Motor neuron (in vitro differentiated cells): ENCODE measurements around the gene ST7L. TPM values are rescaled to one million over a fixed set of nuclear protein-coding genes. Genes with fewer than 3 reads are reported as not detected.

ENCODE experiments used
- ATAC-seq, 8 experiments: fragments of 200-7000 bp; cut with Tn5 transposase; replicated peaks in 6 of 8; 2 replicates each; pipeline ENCODE4 v1.8.0; 2021; ENCODE audit warnings: mild to moderate bottlenecking in 8 of 8, moderate library complexity in 8 of 8
- H3K27ac ChIP-seq, 2 donors: fragments of 250-450 bp; sonication (Bioruptor Pico); 2 replicates each; pipeline ENCODE4 v1.9.0; 2021; ENCODE audit warnings: antibody characterized with exemption in 2 of 2, mild to moderate bottlenecking in 2 of 2, moderate library complexity in 1 of 2
- H3K4me1 ChIP-seq, 2 donors: fragments of 250-450 bp; sonication (Bioruptor Pico); replicated peaks in 1 of 2; 2 replicates each; pipeline ENCODE4 v1.6.1; 2021; ENCODE audit warnings: antibody characterized with exemption in 2 of 2, mild to moderate bottlenecking in 2 of 2, moderate library complexity in 1 of 2
- H3K4me3 ChIP-seq, 5 donors: fragments of 250-450 bp; sonication (Bioruptor Pico); 2 replicates each; pipeline ENCODE4 v1.9.0; 2021; ENCODE audit warnings: antibody characterized with exemption in 5 of 5, mild to moderate bottlenecking in 5 of 5, moderate library complexity in 4 of 5
- WGBS, 10 experiments: fragments of 450-650 bp; shearing (Covaris generic); methylation state at CpG; one replicate each; pipeline ENCODE4 v1.0.0; 2022; 5-methylcytosine and 5-hydroxymethylcytosine counted together
- in situ Hi-C, 9 experiments: fragments of 400-800 bp; cut with MboI; loops; one replicate each; pipeline ENCODE4 v1.15.0; 2021; ENCODE audit warnings: low sequenced_read_pairs in 9 of 9, low pct_unique_long_range_greater_than_20kb in 2 of 9; ENCODE audit not compliant: unreplicated experiment in 9 of 9
- total RNA-seq, 8 experiments: library from RNA; unstranded; fragments of 300-600 nt; gene quantifications; 2 replicates each; pipeline versions ENCODE4 v1.2.3 to v1.2.4, GENCODE V29; 2022

ST7L gene
- total RNA-seq, 8 experiments from 2014 or later = 19.9 to 31.3 (median 28.2) TPM

DNA sequence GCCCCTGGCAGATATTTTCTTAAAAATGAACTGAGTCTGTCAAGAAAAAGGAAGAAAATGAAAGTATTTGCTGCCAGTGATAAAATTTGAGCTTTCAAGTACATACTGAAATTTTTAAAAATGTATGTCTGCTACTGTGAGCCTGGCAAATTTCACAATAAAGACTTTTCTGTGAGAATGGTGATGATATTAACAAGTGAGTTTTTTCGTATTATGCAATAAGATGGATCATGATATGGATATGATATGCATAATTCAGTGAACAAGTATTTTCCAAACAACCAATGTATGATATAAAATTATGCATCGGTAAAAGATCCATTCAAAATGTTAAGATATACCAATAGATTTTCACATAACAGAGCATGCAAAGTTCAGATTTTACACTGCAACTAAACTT is 15.9 kb downstream of the ST7L start:
- ATAC-seq = no peak
- H3K4me3 ChIP-seq = no peak overlapping the region
- in situ Hi-C loops = loop anchor here in 2 of 9 experiments (25.0 kb wide), 2 partner anchors 91 to 216 kb away; partner anchors contain the start of genes CTTNBP2NL (in 1 of the 2) and WNT2B (in 1 of the 2)
- H3K4me1 ChIP-seq = no peaks in the 10 kb centered on the region
- 67 to 100% (median 96%) methylated on average over 1 to 2 of the region's 2 CpGs for WGBS, 10 experiments
- no peak overlapping the region for H3K27ac ChIP-seq

DNA sequence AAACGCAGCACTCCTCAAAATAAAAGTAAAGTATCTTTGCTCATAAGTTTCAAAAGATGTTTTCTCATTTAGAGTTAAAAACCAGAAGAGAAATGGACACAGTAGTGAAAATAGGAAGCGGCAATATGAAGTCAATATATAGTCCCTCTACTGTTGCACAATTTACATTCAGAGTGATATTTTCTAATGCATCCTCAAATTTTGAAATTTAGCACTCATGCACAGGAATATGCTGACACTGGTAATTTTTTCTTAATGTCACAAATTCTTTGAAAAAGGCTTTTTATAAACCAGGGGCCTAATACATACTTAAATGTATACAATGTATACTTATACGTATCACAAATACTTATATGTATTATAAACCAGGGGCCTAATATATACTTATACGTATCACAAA is 19.5 kb downstream of the ST7L start:
- Histone ChIP-seq H3K4me1 (no peaks in the 10 kb centered on the region), H3K4me3 (no peak overlapping the region), H3K27ac (no peak overlapping the region)
- 83 to 100% (median 98%) methylated on average over 1 to 4 of the region's 4 CpGs for WGBS, 10 experiments
- in situ Hi-C loops = no loop called here
- ATAC-seq = no peak

- Histone ChIP-seq H3K4me1 (no peaks in the 10 kb centered on the region), H3K27ac (no peak overlapping the region), H3K4me3 (no peak overlapping the region)
- in situ Hi-C loops = no loop called here
- WGBS, 10 experiments = 23 to 100% (median 78%) methylated on average over 1 to 3 of the region's 3 CpGs
- peak in 3 of 8 experiments; percentile 20 to 73 (median 53) for ATAC-seq
Measured at GRCh38 chr1:112594208-112594876, 24.6 kb downstream of the ST7L start.

DNA sequence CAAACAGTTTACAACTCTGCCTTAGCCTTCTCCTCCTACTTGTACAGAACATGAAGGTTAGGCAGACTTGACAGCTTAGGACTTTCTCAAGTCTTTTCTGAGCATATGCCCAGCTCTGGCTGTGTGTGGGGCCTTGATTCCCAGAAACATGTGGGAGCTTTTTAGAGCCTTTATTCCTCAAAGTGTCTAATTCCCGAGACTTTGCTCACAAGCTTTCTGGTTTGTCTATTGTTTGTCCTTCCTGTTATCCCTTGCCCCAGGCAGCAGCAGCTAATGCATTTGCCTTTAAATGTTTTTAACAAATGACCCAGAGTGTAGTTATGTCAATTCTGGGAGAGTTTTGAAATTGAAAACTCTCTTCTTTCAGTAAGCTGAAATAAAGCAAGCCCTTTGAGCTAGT is 29.2 kb downstream of the ST7L start:
- WGBS, 10 experiments = 80 to 100% (median 91%) methylated on average over 1 of the region's 1 CpG; no CpG with 5 or more reads in 3 of the 10 experiments
- in situ Hi-C loops = no loop called here
- Histone ChIP-seq H3K4me3 (no peak overlapping the region), H3K4me1 (no peaks in the 10 kb centered on the region), H3K27ac (no peak overlapping the region)
- no peak for ATAC-seq

GRCh38 chr1:112583366-112583765 is 35.6 kb downstream of the ST7L start:
- no peak overlapping the region for H3K27ac ChIP-seq
- peak in 2 of 8 experiments; percentile 78 to 83 for ATAC-seq
- H3K4me1 ChIP-seq = no peaks in the 10 kb centered on the region
- in situ Hi-C loops = no loop called here
- H3K4me3 ChIP-seq = no peak overlapping the region

DNA sequence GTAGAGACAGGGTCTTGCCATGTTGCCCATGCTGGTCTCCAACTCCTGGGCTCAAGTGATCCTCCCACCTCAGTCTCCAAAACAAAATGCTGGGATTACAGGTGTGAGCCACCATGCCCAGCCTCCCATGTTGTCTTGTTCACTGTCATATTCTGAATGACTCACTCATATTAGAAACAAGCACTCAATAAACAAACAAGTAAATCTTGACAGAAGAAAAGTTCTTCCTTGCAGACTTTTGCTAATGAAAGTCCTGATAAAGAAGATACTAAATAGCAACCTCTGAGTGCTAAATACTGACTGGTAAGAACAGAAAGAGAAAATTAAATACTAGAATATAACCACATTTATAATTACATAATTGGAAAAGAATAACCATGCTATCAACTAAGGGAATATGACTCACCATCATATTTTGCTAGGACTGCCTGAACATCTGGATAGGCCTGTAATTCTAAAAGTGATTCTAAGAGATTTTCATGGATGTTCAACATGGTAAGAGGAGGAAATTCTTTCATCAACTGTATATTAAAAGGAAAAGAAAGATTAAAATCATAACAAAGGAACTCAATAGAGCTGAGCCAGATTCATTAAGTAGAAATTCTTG is 37.3 kb downstream of the ST7L start:
- ATAC-seq = no peak
- Histone ChIP-seq H3K4me3 (no peak overlapping the region), H3K4me1 (no peaks in the 10 kb centered on the region), H3K27ac (no peak overlapping the region)
- in situ Hi-C loops = no loop called here

GRCh38 chr1:112579801-112580510 is 39.0 kb downstream of the ST7L start:
- Histone ChIP-seq H3K4me1 (no peaks in the 10 kb centered on the region), H3K4me3 (no peak overlapping the region), H3K27ac (no peak overlapping the region)
- no peak for ATAC-seq
- in situ Hi-C loops = no loop called here
- 20 to 100% (median 91%) methylated on average over 1 to 5 of the region's 5 CpGs; no CpG with 5 or more reads in 1 of the 10 experiments for WGBS, 10 experiments

DNA sequence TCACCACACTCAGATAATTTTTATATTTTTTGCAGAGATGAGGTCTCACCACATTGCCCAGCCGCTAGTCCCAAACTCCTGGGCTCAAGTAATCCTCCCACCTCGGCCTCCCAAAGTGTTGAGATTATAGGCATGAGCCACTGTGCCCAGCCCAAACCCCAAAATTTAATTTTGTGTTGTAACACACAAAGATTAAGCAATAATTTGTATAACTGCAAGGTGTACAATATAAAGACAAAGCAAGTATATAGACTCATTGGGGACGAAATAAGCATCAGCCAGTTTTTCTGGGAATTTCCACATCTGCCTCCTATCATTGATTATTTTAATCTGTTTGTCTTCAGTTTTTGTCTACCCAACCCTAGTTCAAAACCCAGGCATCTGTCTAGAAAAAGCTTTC is 42.7 kb downstream of the ST7L start:
- Histone ChIP-seq H3K4me1 (no peaks in the 10 kb centered on the region), H3K4me3 (no peak overlapping the region), H3K27ac (no peak overlapping the region)
- ATAC-seq = no peak
- in situ Hi-C loops = no loop called here
- 92 to 100% (median 95%) methylated on average over 2 to 3 of the region's 3 CpGs; no CpG with 5 or more reads in 3 of the 10 experiments for WGBS, 10 experiments

- H3K27ac ChIP-seq = no peak overlapping the region
- no peaks in the 10 kb centered on the region for H3K4me1 ChIP-seq
- 31 to 98% (median 92%) methylated on average over 3 to 8 of the region's 8 CpGs for WGBS, 10 experiments
- in situ Hi-C loops = no loop called here
- no peak overlapping the region for H3K4me3 ChIP-seq
- peak in 6 of 8 experiments; percentile 23 to 100 (median 80) for ATAC-seq
Measured at GRCh38 chr1:112575154-112575804, 43.7 kb downstream of the ST7L start.

- ATAC-seq = peak in 5 of 8 experiments; percentile 32 to 75 (median 52)
- Histone ChIP-seq H3K4me1 (no peaks in the 10 kb centered on the region), H3K4me3 (no peak overlapping the region), H3K27ac (no peak overlapping the region)
- in situ Hi-C loops = no loop called here
- WGBS, 10 experiments = 83 to 100% (median 100%) methylated on average over 1 of the region's 1 CpG; no CpG with 5 or more reads in 7 of the 10 experiments
Measured at GRCh38 chr1:112565800-112566199, 53.1 kb downstream of the ST7L start.

DNA sequence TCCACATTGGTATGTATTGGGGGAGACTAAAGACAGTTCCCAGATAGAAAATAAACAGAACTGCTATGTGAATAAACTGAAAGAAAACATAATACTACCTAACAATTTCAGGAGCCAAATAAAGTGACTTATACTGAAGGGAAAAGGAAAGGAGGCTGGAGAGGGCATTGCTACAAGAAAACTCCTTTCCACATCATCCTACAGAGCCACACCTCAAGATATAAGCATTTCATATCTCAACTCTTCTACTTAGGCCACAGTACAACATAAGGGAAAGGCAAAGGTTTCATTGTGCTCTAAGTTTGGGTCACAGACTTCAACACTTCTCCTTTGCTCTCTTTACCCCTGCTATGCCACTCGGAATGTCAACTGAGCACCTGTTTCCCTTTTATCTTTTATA is 54.9 kb downstream of the ST7L start:
- no peak for ATAC-seq
- Histone ChIP-seq H3K4me1 (no peaks in the 10 kb centered on the region), H3K4me3 (no peak overlapping the region), H3K27ac (no peak overlapping the region)
- WGBS, 10 experiments = 88 to 100% (median 95%) methylated on average over 1 of the region's 1 CpG; no CpG with 5 or more reads in 6 of the 10 experiments
- in situ Hi-C loops = no loop called here

- in situ Hi-C loops = no loop called here
- Histone ChIP-seq H3K4me3 (no peak overlapping the region), H3K4me1 (no peaks in the 10 kb centered on the region), H3K27ac (no peak overlapping the region)
- no peak for ATAC-seq
Measured at GRCh38 chr1:112563341-112563740, 55.6 kb downstream of the ST7L start.

- ATAC-seq = no peak
- in situ Hi-C loops = no loop called here
- Histone ChIP-seq H3K4me3 (no peak overlapping the region), H3K27ac (no peak overlapping the region), H3K4me1 (no peaks in the 10 kb centered on the region)
- 37 to 100% (median 96%) methylated on average over 1 to 3 of the region's 3 CpGs; no CpG with 5 or more reads in 1 of the 10 experiments for WGBS, 10 experiments
Measured at GRCh38 chr1:112558634-112559033, 60.3 kb downstream of the ST7L start.
